Activated CD8-positive, alpha-beta memory T cell treated with anti-CD3 and anti-CD28 coated beads for 1 hour (primary cell): ENCODE results near the gene FAM120A.

Experiments
- DNase-seq, 2 donors: peaks; one replicate each; pipeline ENCODE4 v3.0.0-alpha.2; 2020; ENCODE audit warnings: low read depth in 1 of 2; ENCODE audit errors: extremely low read depth in 1 of 2

FAM120A gene

DNA sequence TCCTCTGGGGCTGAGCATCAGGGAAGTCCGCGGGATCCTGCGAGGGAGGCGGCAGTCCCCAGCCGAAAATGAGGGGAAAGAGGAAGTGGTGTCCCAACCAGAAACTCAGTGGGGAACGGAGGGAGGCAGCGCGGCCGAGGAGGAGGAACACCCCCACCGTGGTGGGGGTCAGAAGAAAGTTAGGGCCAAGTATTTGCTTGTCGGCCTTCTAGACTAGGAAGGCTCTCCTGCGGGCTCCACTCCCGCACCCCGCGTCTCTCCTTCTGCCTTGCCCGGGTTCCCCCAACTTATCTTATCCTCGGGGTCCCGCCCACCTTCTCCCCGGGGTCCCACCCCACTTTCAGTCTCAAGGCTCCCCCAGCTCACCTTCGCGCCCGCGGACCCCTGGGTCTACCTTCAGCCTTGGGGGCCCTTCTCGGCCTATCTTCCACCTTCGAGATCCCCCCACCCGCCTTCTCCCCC, 124.3 kb downstream of the FAM120A start:
- DNase-seq = peak in 1 of 2 donors; percentile 51

DNA sequence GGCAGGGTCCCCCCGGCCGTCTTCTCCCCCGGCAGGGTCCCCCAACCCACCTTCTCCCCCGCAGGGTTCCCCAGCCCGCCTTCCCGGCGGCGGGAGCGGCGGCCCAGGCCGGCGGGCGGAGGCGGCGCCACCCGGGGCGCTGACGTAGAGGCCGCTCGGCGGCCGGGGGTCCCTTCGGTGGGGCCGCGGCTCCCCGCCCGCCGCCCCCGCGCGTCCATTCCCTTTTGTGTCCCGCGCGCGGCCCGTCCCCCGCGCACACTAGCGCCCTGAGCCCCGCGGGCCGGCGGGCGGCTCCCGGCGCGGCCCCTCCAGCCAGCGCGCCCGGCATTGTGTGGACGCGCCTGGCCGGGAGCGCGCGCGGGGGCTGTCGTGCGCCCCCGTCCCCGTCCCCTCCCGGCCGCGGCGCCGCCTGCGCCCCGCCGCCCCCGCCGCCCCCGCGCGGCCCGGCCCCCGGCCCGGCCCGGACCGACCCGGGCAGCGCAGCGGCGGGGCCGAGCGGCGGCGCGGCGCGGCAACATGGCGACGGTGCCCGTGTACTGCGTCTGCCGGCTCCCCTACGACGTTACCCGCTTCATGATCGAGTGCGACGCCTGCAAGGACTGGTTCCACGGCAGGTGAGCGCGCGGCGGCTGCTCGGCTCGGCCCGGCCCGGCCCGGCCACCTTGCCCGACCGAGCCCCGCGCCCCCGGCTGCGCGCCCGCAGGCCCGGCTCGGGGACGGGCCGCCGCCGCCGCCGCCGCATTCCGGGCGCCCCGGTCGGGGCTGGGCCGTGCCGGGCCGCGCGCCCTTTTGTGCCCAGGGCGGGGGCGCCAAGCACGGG, 125.0 kb downstream of the FAM120A start, which contains the start of gene PHF2:
Gene PHF2, plus strand, starts transcription at position 327 of the 820 bp plus-strand sequence. Its CDS starts 190 bp downstream, at position 517.
- no peak for DNase-seq

DNA sequence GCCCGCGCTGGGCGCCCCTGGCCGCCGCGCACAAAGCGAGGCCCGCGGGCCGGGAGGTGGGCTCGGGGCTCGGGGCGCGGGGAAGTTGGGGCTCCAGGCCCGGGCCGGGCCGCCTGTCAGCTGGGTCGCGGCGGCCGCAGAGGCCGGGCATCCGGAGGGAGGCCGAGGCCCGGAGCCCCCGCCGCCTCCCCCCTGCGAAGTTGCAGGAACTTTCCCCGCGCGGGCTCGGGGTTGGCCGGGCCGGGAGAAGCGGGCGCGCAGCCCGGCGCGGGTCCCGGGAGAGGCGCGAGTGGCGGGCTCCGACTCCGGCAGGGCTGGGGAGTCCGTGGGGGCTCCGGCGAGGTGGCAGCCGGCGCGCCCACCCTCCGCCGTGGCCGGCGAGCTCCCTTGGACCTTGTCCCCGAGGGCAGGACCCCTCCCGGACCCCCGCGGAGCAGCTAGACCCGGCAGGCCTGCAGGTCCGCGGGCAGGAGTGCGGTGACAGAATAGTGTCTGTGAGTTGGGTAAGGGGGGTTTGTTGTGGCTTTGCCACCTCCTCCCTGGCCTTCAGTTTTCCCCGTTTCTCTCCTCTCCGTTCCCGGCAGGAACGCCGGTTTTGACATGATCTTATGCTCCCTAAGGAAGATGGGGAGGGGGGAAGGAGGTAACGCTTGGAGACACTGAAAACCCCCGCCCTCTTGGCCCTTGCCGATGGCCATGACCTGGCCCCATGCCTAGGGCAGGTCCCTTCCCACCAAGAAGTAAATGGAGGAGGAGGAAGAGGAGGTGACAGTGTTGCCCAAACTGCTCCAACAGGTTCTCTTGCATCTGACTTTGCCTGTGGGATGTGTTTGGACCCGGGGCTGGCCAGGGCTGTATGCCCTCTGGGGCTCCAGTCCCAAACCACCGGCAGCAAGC, 125.8 kb downstream of the FAM120A start:
- DNase-seq = no peak

DNA sequence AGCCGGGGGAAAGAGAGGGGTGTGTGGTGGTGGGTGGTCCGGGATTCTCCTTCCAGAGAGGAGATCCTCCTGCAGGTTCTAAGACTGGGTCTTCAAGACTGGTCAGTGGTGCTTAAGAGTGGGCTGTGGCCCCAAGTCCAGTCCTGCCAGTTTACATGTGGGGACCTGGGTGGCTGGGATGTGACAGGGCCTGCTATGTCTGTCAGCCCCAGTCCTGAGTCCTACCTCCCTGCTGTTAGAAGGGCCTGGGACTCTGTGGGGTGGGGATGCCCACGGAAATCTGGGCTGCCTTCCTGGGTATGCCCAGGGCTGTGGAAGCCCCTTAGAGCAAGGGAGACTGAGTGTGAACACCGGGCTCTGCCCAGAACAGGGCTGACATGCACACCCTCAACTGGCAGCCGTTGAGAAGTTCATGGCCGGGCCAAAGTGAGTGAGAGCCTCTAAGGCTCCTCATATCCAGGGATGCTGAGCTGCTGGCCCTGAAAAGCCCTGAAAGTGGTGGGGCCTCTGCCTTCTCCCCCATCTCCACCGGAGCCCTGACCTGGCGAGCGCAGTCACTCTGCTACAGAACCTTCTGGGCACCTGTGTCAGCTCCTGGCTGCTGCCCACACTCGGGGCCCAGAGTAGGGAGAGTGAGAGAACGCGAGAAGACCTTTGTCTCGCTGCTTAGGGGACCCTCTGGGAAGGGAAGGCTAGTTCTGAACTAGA, 126.6 kb downstream of the FAM120A start:
- no peak for DNase-seq

DNA sequence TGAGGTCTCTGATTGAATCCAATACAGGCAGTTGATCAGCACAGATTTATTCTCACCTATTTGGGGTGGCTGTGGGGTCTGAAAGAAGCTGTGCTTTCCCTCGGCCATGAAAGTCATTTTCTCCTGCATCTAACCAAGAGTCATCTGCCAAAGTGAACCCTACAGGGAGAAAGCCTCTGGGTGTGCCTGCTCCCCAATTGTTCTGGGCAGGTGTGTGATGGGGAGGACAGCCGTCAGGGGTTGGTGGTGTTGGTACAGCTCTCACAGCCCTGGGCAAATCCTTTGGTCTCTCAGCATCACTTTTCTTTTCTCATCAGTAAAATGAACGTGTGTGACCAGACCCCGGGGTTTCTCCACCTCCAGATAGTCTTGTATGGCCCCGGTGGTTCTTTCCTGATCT, 127.4 kb downstream of the FAM120A start:
- no peak for DNase-seq

DNA sequence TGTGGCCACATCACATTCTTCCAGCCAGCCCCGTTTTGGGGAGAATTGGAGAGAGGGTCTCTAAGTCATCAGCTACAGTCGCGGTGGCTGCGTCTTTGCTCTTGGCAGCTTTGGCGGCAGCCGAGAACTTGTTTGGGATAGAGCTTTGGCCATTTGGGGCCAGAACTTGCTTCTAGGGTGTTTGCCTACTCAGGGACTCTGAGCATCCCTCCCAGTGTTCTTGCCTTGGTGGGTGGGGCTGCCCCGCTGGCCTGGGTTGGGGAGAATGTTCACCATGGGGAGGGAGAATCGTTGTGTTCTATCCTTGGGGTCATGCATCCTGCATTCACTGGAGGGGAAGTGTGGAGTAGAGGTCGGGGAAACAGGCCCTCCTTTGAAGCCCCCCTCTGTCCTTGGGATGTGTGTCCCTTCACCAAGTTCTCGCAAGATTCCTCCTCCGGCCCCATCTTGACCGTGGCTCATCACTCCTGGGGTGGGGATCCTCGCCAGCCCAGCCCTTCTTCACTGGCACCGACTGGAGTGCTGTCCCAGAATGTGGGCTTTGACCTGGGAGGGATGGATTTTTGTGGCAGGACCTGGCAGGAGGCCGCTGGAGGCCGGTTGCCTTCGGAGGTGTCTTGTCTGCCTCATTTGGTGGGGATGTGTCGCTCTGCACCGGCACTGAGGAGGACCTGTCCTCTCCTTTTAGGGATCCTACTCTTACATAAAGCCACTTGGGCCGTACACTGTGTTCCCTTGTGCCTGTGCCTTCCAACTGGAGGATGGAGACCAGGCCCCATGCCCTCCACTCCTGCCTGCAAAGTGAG, 128.4 kb downstream of the FAM120A start:
- DNase-seq = no peak

DNA sequence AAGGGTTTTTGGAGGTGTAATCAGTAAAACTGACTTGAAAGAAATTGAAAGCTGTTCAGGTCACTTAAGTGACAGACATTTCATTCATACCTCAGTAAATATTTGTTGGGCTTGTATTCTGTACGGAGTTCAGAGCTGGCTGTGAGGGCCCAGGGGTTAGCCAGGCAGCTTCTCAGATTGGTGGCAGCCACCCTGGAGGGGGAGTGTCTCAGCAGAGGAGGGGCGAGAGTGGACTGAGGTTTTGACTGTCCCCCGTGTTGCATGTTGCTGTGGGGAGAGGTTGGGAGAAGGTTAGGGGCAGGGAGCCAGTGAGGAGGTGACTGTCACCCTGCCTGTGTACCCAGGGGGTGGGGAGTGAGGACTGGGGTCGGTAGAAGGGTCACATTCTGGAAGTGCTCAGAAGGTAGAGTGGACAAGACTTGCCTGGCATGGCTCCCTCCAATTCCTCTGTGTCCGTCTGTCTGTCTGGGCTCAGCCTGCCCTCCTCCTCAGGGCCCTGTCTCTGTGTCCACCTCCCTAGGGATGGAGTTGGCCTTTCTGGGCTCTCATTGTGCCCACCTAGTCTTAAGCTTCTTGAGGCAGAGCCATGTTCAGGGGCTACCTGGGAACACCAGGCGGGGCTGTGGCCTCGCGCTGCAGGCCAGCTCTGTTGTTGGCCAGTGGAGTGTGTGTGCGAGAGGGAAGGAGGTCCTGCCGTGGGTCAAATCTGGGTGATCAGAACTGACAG, 129.3 kb downstream of the FAM120A start:
- no peak for DNase-seq

DNA sequence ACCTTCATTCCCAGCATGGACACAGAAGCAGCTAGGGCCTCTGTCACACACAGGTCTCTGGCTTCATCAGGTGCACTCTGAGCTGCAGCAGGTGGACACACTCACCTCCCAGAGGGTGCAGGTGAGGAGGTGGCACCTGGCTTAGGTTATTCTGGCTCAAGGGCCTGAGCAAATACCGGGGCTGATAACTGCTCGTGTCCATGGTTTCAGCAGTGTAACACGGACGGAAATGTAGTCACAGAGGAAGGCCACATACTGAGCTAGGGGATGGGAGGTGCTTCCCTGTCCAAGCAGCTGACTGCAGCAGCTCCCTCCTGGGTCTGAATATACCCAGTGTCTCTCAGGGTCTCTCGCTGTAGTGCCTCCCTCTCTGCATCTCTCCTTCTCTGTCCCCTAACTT, 130.6 kb downstream of the FAM120A start:
- no peak for DNase-seq

DNA sequence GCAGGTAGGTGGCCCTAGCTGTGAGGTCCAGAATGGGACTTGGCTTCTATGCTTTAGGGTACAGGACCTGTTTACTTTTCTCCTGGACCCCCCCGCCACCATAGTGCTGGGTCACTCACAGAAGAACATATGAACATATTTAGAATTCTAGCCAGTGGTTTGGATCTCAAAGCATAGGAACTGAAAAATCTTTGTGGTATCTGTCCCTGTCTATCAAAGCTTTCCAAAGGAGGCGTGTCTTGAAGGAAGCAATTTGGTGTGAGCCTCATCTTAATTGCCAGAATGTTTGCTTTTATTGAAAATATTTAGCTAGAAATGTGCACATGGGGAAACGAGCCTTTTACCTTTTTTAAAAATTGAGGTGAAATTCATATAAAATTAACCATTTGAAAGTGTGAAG, 131.1 kb downstream of the FAM120A start:
- no peak for DNase-seq

DNA sequence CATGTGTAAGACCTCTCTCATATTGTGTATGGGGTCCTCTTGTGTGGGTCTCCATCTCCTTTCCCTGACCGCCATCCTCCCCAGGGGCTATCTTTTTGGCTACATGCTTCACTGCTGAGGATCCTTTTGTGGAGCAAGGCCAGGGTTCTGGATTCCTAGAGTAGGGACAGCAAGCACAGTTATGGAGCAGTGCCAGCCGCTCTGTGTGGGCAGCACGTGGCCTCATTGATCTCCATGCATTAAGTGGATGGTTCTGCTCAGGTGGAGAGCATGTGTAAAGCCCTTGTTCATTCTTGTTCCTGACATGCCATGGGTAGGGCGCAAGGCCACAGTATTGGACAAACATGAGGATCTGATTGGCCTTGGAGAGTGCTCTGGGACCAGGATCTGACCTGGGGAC, 133.8 kb downstream of the FAM120A start:
- DNase-seq = no peak

DNA sequence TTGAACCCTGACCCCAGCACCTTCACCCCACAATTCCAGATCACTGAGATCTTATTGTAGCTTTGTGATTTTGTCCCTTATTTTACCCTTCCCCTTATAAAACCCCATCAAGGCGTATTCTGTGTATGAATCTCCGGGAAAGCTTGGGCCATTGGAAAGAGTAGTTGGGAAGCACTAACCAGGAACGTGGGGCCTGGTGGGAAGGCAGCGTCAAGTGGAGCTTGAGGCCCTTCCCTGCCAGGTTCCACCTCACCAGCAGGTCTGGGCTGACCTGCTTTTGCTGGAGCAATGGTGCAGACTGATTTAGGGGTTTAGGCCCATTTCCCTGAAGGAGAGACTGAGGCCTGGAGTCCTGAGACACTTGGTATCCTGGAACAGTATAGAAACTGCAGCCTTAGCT, 134.2 kb downstream of the FAM120A start:
- no peak for DNase-seq

DNA sequence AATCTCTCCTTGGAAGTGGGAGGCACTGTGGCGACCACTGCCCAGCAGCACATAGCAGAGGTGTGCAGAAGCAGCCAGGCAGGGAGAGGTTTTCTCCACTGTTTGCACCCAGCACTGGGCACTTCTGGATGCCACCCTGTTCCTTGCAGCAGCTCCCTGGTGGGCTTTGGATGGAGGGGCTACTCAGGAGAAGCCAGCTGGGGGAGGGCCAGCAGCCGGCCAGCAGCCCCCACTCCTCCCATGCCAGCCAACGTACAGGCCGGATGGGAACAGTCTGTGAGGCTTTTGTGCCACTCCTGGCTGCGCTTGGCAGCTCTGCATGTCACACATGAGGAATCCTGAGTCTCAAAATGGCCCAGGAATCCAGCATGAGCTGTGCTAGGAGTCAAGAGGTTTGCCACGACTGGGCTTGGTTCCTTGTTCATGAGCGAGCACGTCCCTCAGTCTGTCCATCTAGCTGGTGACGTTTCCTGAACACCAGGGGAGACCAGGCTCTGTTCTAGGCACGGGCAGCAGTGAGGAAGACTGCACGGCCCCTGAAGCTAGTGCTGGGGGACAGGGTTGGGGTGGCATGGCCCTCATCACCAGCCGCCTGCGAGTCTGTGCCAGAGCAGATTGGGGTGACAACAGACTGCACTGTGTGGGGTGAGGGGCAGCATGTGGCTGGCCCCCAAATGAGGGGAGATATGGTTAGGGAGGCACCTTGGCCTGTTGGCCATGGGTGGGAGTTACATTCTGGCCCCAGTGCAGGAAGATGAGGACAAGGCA, 135.0 kb downstream of the FAM120A start:
- no peak for DNase-seq

DNA sequence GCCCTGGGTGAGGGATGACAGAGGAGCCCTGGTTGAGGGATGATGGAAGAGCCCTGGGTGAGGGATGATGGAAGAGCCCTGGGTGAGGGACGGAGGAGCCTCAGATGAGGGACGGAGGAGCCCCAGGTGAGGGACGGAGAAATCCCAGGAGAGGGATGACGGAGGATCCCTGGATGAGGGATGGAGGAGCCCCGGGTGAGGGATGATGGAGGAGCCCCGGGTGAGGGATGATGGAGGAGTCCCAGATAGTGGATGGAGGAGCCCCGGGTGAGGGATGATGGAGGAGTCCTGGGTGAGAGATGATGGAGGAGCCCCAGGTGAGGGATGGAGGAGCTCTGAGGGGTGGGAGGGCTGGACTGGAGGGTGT, 135.8 kb downstream of the FAM120A start:
- DNase-seq = no peak

DNA sequence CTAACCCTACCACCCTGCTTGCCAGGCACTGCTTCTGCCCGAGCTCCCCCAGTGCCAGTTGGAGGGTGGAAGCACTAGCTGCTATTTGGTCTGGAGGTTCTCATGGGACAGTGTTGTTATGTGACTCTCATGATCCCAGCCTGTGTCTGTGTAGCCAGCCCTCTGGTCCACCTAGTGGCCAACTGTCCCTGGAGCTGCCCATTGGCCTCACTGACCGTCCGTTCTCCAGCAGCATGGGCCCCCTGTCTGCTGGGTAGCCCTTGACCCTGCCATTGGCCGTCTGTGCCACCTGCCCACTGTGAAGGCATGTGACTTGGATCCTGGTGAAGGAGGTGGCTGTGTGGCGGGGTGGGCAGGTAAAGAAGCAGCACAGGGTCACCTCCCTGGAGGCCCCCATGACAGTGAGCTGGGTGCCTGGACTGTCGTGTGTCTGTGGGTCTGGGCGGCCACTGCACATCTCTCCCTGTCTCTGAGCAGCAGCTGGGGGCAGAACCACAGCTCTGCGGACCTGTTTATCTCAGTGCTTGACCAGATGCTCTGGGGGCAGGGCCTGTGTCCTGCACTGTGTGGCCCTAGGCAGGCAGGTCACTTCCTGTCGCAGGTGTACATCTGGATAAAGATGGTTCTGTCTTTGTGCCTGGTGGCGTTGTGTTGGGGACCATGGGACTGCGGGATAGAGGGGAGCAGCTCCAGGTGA, 136.3 kb downstream of the FAM120A start:
- no peak for DNase-seq

DNA sequence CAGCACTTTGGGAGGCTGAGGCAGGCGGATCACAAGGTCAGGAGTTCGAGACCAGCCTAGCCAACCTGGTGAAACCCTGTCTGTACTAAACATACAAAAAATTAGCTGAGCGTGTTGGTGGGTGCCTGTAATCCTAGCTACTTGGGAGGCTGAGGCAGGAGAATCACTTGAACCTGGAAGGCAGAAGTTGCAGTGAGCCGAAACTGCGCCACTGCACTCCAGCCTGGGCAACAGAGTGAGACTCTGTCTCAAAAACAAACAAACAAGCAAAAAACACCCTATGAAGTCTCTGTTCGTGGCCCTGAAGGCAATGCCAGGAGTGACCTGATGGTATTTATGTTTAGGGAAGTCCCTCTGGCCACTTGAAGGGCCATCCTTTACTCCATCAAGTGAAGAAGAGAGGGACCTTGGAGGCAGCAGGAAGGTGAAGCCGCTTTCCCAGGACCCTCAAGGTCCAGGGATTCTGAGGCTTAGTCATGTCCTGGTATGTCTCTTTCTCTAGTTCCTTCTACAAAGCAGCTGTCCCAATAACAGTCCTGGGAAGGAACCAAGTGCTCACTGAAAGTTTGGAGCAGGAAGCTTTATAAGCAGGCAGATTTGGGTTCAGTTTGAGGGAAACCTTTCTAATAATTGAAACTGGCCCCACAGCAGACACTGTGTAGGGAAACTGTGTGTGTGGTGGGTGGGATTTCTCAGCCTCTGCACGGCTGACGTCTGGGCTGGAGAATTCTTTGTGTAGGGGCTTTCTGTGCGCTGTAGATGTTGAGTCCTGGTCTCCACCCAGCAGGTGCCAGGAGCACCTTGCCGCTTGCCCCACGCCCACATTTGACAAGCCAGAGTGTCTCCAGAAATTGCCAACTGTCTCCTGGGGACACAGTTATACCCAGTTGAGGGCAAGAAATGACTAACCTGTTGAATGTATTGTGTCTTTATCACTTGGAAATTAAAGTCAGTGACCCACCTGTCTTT, 137.4 kb downstream of the FAM120A start:
- DNase-seq = no peak

DNA sequence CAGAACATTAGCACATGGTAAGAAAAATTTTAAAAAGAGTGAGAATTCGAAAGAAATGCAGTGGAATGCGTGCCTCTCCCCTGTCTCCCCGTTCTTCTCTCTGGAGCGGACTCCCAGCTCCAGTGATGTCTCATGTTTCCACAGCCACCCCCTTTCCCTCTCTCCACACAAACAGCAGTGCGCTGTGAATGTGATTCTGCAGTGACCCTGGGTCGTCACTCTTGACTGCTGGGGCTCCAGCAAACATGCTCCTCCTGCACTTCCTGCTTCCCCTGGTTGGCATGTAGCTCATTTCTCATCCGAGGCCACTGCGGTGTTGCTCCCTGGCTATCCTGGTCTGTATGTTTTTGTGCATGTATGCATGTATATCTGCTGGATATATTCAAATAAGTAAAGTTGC, 138.2 kb downstream of the FAM120A start:
- DNase-seq = no peak

DNA sequence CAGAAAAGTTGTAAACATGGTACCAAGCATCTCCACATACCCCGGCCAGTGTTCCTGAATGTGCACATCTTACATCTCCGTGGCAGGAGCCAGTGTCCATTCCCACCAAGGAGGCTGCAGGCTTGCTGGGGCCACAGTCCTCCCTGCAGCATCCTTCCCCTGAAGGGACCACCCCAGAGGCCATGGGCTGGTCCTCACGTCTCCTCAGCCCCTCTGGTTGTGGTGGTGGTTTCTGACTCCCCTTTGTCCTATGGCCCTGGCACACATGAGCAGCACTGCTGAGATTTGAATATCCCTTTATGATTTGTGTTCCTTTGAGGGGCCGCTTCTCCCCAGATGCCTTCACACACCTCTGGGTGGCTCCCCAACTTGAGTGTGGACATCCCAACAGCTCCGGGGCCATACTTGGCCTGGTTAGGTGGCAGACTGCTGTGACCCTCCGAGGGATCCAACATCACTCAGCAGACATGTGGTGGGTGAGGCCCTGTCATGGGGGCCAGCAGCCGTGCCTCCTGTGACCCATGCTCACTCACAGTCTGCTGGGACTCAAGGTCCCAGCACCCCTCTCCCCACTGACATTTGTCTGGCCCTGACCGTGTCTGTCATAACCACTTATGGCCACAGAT, 139.2 kb downstream of the FAM120A start:
- no peak for DNase-seq
